ENCODE measurements around the gene ZNF552. TPM values are rescaled to one million over a fixed set of nuclear protein-coding genes. Genes with fewer than 3 reads are reported as not detected.
"Not testable (repeated sequence)": the region's sequence is repeated elsewhere in the genome, so short reads cannot be mapped to it uniquely, and the experiment has no call there.

Gene ZNF552
- total RNA-seq, 2 donors from 2014 or later, result 22.0 to 54.9 TPM

DNA sequence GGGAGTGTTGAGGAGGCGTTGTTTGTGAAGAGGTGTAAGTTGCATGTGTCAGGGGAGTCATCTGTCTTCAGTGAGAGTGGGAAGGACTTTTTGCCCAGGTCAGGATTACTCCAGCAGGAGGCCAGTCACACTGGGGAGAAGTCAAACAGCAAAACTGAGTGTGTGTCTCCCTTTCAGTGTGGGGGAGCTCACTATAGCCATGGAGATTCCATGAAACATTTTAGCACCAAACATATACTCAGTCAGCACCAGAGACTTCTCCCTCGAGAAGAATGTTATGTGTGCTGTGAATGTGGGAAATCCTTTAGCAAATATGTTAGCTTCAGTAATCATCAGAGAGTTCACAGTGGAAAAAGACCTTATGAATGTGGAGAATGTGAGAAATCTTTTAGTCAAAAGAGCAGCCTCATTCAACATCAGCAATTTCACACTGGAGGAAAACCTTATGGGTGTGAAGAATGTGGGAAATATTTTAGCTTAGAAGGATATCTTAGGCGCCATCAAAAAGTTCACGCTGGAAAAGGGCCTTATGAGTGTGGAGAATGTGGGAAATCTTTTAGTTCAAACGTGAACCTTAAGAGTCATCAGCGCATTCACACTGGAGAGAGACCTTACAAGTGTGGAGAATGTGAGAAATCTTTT lies 26.5 kb upstream of the ZNF552 start:
- no peaks in the 10 kb centered on the region for H3K36me3 ChIP-seq
- intact Hi-C loops (cut with DNase I), result no loop called here
- TF ChIP-seq, protein P1, sequence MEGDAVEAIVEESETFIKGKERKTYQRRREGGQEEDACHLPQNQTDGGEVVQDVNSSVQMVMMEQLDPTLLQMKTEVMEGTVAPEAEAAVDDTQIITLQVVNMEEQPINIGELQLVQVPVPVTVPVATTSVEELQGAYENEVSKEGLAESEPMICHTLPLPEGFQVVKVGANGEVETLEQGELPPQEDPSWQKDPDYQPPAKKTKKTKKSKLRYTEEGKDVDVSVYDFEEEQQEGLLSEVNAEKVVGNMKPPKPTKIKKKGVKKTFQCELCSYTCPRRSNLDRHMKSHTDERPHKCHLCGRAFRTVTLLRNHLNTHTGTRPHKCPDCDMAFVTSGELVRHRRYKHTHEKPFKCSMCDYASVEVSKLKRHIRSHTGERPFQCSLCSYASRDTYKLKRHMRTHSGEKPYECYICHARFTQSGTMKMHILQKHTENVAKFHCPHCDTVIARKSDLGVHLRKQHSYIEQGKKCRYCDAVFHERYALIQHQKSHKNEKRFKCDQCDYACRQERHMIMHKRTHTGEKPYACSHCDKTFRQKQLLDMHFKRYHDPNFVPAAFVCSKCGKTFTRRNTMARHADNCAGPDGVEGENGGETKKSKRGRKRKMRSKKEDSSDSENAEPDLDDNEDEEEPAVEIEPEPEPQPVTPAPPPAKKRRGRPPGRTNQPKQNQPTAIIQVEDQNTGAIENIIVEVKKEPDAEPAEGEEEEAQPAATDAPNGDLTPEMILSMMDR (IDR thresholded peaks at IDR 0.05), result no peak
- no peak for TF ChIP-seq POLR2A (IDR thresholded peaks at IDR 0.05)
- TF ChIP-seq POLR2AphosphoS5 (IDR thresholded peaks at IDR 0.05), result no peak
- H3K4me3 ChIP-seq, result no peak overlapping the region
- 77% methylated on average over 6 of the region's 6 CpGs for whole genome bisulfite sequencing
- H3K27ac ChIP-seq, result no peak overlapping the region
- DNase-seq (ENCODE audit: low spot score), result no peak
- no peaks in the 10 kb centered on the region for H3K9me3 ChIP-seq
- no peaks in the 10 kb centered on the region for H3K4me1 ChIP-seq (replicated peaks)
- H3K27me3 ChIP-seq (replicated peaks; ENCODE audit: insufficient read depth), result no peaks in the 10 kb centered on the region

DNA sequence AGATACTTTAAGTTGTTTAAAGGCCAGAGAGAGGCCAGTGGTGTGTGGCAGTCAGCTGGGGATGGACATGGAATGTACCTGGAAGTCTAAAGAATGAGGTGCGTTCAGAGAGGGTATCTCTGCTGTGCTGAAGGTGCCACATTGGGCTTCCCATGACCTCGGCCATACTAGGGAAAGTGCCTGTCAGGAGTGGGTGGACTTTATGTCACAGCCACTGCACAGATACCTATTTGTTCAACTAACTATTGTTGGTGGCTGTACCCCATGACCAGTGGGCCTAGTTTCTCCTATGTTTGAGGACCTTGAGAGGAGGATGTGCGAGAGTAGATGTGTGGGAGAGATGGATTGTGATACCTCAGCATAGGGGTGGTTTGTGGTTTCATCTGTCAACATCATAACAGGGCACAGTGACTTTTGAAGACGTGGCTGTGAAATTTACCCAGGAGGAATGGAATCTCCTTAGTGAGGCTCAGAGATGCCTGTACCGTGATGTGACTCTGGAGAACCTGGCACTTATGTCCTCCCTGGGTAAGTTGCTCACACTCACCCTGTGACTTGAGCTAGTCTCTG lies 24.0 kb upstream of the ZNF552 start:
- H3K4me3 ChIP-seq; intact Hi-C loops (cut with DNase I); H3K9me3 ChIP-seq; H3K36me3 ChIP-seq; H3K27me3 ChIP-seq (replicated peaks; ENCODE audit: insufficient read depth); DNase-seq (ENCODE audit: low spot score); H3K27ac ChIP-seq; H3K4me1 ChIP-seq (replicated peaks): not testable (repeated sequence)
- 80% methylated on average over 5 of the region's 5 CpGs for WGBS

DNA sequence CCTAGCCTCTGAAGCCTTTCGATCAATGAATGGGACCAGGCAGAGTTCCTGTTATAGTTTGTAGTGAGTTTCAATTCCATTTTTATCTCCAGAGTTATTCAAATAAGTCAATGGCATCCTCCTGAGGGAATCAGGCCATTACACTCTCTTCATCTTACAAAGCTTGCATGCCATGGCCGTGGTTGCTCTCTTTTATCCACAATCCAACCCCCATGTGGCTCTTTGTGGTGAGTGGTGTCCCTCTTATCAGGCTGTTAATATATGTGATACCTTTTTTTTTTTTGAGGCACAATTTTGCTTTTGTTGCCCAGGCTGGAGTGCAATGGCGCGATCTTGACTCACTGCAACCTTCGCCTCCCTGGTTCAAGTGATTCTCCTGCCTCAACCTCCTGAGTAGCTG lies 22.3 kb upstream of the ZNF552 start:
- DNase-seq (ENCODE audit: low spot score); H3K4me1 ChIP-seq (replicated peaks); intact Hi-C loops (cut with DNase I); H3K27ac ChIP-seq; H3K4me3 ChIP-seq; H3K9me3 ChIP-seq; H3K36me3 ChIP-seq; H3K27me3 ChIP-seq (replicated peaks; ENCODE audit: insufficient read depth): not testable (repeated sequence)
- WGBS, result 89% methylated on average over 5 of the region's 5 CpGs

DNA sequence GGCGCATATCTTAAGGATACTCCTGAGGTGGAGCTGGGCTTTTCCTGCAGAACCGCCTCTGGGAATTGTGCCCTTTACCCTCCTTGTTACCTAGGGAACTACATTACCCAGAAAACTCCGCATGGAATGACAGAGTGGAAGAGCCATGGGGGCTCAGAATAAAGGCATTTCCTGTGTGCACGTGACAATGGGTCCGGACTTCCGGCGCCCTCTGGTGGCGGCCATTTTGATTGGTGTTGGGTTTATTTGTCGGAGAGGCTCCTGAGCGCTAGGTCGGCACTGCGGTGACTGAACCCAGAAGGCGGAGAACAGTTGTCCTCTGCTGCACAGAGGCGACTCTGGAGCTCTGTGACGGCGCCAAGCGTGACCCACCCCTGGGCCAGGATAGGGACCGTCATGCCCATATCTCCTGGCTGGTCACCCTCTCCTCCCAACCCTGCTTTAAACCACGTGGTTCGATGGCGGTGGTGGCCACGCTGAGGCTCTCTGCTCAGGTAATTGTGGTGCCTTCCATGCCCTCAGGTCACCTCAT lies 15.4 kb upstream of the ZNF552 start, which contains the start of gene ZNF587B:
Gene ZNF587B (plus strand): TSS at position 229 of the 532 bp plus-strand sequence. CDS start 230 bp downstream, at position 459.
- H3K9me3 ChIP-seq, result no peaks in the 10 kb centered on the region
- no peaks in the 10 kb centered on the region for H3K27me3 ChIP-seq (replicated peaks; ENCODE audit: insufficient read depth)
- H3K4me1 ChIP-seq (replicated peaks), result peaks cover 8% of the 10 kb centered on the region
- TF ChIP-seq POLR2AphosphoS5 (IDR thresholded peaks at IDR 0.05), result peak; percentile 42
- TF ChIP-seq, protein P1 (IDR thresholded peaks at IDR 0.05), result peak in 3 of 4 experiments; percentile 32 to 51 (median 45)
- TF ChIP-seq POLR2A (IDR thresholded peaks at IDR 0.05), result no peak
- 27% methylated on average over 22 of the region's 22 CpGs for WGBS
- no peaks in the 10 kb centered on the region for H3K36me3 ChIP-seq
- H3K27ac ChIP-seq, result peak within 1 kb of the TSS in 1 of 2 donors; percentile 68
- peak; percentile 35 for DNase-seq (ENCODE audit: low spot score)
- intact Hi-C loops (cut with DNase I), result no loop called here
- H3K4me3 ChIP-seq, result peak within 1 kb of the TSS; percentile 12 to 26

DNA sequence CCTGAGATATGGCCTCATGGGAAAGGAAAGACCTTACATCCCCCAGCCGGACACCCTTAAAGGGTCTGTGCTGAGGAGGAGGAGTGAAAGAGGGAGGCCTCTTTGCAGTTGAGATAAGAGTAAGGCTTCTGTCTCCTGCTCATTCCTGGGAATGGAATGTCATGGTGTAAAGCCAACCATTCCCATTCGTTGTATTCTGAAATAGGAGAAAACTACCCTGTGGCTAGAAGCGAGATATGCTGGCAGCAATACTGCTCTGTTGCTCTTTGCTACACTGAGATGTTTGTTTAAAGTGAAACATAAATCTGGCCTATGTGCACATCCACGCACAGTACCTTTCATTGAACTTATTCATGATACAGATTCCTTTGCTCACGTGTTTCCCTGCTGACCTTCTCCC lies 14.6 kb upstream of the ZNF552 start:
- Histone ChIP-seq H3K9me3 (no peaks in the 10 kb centered on the region), H3K4me1 (replicated peaks) (peaks cover 8% of the 10 kb centered on the region), H3K27ac (peak overlapping the region in 1 of 2 donors; percentile 68), H3K4me3 (no peak overlapping the region), H3K36me3 (no peaks in the 10 kb centered on the region), H3K27me3 (replicated peaks; ENCODE audit: insufficient read depth) (no peaks in the 10 kb centered on the region)
- WGBS, result 62% methylated on average over 5 of the region's 5 CpGs
- DNase-seq (ENCODE audit: low spot score), result no peak
- TF ChIP-seq POLR2AphosphoS5 (IDR thresholded peaks at IDR 0.05), result no peak
- no peak for TF ChIP-seq POLR2A (IDR thresholded peaks at IDR 0.05)
- TF ChIP-seq, protein P1 (IDR thresholded peaks at IDR 0.05), result no peak
- intact Hi-C loops (cut with DNase I), result no loop called here

DNA sequence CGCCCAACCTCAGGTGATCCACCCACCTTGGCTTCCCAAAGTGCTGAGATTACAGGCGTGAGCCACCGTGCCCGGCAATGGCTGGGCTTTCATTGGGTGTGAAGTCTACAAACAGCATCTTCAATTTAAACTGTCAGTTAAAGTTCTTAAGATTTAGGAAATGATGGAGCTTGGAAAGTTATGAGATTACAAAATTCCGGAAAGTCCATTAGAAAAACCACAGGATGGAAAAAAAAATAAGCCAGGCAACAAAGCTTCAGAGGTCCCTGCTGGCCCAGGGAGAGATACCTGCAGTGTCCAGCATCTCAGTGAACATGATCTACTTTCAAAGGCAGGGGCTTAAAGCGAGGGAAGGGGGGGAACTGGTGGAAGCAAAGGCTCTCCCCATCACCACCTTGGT lies 10.8 kb upstream of the ZNF552 start:
- Histone ChIP-seq H3K27me3 (replicated peaks; ENCODE audit: insufficient read depth) (no peaks in the 10 kb centered on the region), H3K36me3 (no peaks in the 10 kb centered on the region), H3K4me3 (no peak overlapping the region), H3K4me1 (replicated peaks) (peaks cover 8% of the 10 kb centered on the region), H3K9me3 (no peaks in the 10 kb centered on the region), H3K27ac (no peak overlapping the region)
- WGBS, result 92% methylated on average over 6 of the region's 6 CpGs
- intact Hi-C loops (cut with DNase I), result no loop called here
- TF ChIP-seq POLR2AphosphoS5 (IDR thresholded peaks at IDR 0.05) (no peak), POLR2A (IDR thresholded peaks at IDR 0.05) (no peak)
- TF ChIP-seq, protein P1 (IDR thresholded peaks at IDR 0.05), result no peak
- no peak for DNase-seq (ENCODE audit: low spot score)

DNA sequence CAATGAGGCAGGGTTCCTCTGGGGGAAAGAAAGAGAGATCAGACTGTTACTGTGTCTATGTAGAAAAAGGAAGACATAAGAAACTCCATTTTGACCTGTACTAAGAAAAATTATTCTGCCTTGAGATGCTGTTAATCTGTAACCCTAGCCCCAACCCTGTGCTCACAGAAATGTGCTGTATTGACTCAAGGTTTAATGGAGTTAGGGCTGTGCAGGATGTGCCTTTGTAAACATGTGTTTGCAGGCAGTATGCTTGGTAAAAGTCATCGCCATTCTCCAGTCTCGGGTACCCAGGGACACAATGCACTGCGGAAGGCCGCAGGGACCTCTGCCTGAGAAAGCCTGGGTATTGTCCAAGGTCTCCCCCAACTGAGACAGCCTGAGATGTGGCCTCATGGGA lies 8.9 kb upstream of the ZNF552 start:
- DNase-seq (ENCODE audit: low spot score), result peak; percentile 21
- not testable (repeated sequence) for H3K9me3 ChIP-seq
- WGBS, result 53% methylated on average over 4 of the region's 4 CpGs

DNA sequence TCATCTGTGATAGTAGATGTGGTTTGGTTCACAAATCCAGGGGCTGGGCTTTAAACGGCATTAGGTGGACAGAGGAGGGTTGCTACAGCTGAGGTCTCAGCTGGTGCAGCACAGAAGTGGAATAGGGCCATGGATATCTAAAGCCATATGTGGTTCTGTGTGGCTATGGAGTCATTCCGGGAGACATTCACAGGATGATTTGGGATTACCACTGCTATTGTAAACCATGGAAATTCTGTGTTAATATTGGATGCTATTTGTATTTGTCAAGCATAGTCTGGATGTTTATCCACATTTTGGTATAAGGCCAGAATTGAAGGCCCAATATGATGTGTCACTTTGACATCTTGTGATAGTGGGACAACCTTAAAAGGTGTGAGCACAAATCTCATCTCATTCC lies 8.4 kb upstream of the ZNF552 start:
- 77% methylated on average over 2 of the region's 2 CpGs for WGBS
- intact Hi-C loops (cut with DNase I); H3K9me3 ChIP-seq; DNase-seq (ENCODE audit: low spot score); H3K4me3 ChIP-seq; H3K36me3 ChIP-seq; H3K4me1 ChIP-seq (replicated peaks); H3K27me3 ChIP-seq (replicated peaks; ENCODE audit: insufficient read depth): not testable (repeated sequence)
- H3K27ac ChIP-seq, result peak overlapping the region in 1 of 2 donors; percentile 48

More for the DNA sequence above, 8.9 kb upstream of the ZNF552 start:
- H3K4me1 ChIP-seq (replicated peaks); H3K4me3 ChIP-seq; intact Hi-C loops (cut with DNase I); H3K36me3 ChIP-seq; H3K27me3 ChIP-seq (replicated peaks; ENCODE audit: insufficient read depth): not testable (repeated sequence)
- peak overlapping the region; percentile 22 to 48 for H3K27ac ChIP-seq

Measured in prostate gland (tissue), 2 donors.